ENCODE data around the gene KPNB1. TPM values are rescaled to one million over a fixed set of nuclear protein-coding genes. Genes with fewer than 3 reads are reported as not detected.

KPNB1 gene
- total and polyA plus RNA-seq, 7 donors: 23.4 to 268 (median 185) TPM

- intact Hi-C loops (cut with DNase I): no loop called here
- 0 to 1% methylated on average over 86 to 87 of the region's 87 CpGs for WGBS, 2 donors
- TF ChIP-seq EP300 (IDR thresholded peaks at IDR 0.05) (no peak), POLR2AphosphoS5 (IDR thresholded peaks at IDR 0.05) (no peak), CTCF (IDR thresholded peaks at IDR 0.05) (no peak), POLR2A (IDR thresholded peaks at IDR 0.05) (no peak)
- Histone ChIP-seq H3K4me3 (peak within 1 kb of the TSS; percentile 82 to 100 (median 91)), H3K27me3 (no peaks in the 10 kb centered on the region), H3K4me1 (peaks cover 0 to 24% (median 20%) of the 10 kb centered on the region in 4 donors), H3K9me3 (no peaks in the 10 kb centered on the region), H3K27ac (peak within 1 kb of the TSS; percentile 88 to 92 (median 90)), H3K36me3 (peaks cover 0 to 5% (median 0%) of the 10 kb centered on the region in 4 donors)
- peak; percentile 79 for DNase-seq
Measured at GRCh38 chr17:47693731-47694580, 44.2 kb downstream of the KPNB1 start, which contains the start of gene TBKBP1. Gene TBKBP1, plus strand, starts transcription at chr17:47694161. Its CDS starts 1,952 bp downstream, at chr17:47696113.

GRCh38 chr17:47694581-47695428 lies 45.1 kb downstream of the KPNB1 start:
- H3K27me3 ChIP-seq: no peaks in the 10 kb centered on the region
- TF ChIP-seq CTCF (IDR thresholded peaks at IDR 0.05) (no peak), POLR2AphosphoS5 (IDR thresholded peaks at IDR 0.05) (peak in 3 of 4 donors; percentile 18 to 55 (median 35)), POLR2A (IDR thresholded peaks at IDR 0.05) (no peak)
- H3K27ac ChIP-seq: peak overlapping the region; percentile 88 to 92 (median 90)
- 1 to 2% methylated on average over 65 of the region's 65 CpGs for WGBS, 2 donors
- peaks cover 0 to 13% (median 3%) of the 10 kb centered on the region in 4 donors for H3K36me3 ChIP-seq
- H3K4me1 ChIP-seq: peaks cover 0 to 24% (median 20%) of the 10 kb centered on the region in 4 donors
- no peaks in the 10 kb centered on the region for H3K9me3 ChIP-seq
- peak overlapping the region; percentile 82 to 100 (median 91) for H3K4me3 ChIP-seq
- DNase-seq: peak; percentile 85
- intact Hi-C loops (cut with DNase I): loop anchor here (5.0 kb wide), 2 partner anchors 43 to 97 kb away; no protein-coding TSS in a partner anchor

GRCh38 chr17:47695429-47696376 lies 46.0 kb downstream of the KPNB1 start:
- Histone ChIP-seq H3K27ac (peak overlapping the region; percentile 88 to 92 (median 90)), H3K36me3 (peaks cover 0 to 19% (median 3%) of the 10 kb centered on the region in 4 donors), H3K27me3 (no peaks in the 10 kb centered on the region), H3K9me3 (no peaks in the 10 kb centered on the region), H3K4me3 (peak overlapping the region; percentile 82 to 100 (median 91)), H3K4me1 (peaks cover 0 to 24% (median 20%) of the 10 kb centered on the region in 4 donors)
- WGBS, 2 donors: 46 to 53% methylated on average over 47 of the region's 47 CpGs
- TF ChIP-seq EP300 (IDR thresholded peaks at IDR 0.05) (no peak), CTCF (IDR thresholded peaks at IDR 0.05) (no peak), POLR2A (IDR thresholded peaks at IDR 0.05) (no peak), POLR2AphosphoS5 (IDR thresholded peaks at IDR 0.05) (no peak)
- DNase-seq: peak; percentile 87
- intact Hi-C loops (cut with DNase I): loop anchor here (5.0 kb wide), 2 partner anchors 43 to 97 kb away; no protein-coding TSS in a partner anchor
